NB4 (cell line): ENCODE measurements around the gene SERTM2.
A peak's percentile ranks its signal among the peaks of the same experiment; 100 is the strongest.

Experiments used
- DNase-seq: peaks from one replicate; pipeline ENCODE4 v3.0.0; 2010; ENCODE audit warnings: low read depth
- H3K4me3 ChIP-seq: one replicate; pipeline ENCODE4 v1.5.1; 2011; ENCODE audit warnings: mild to moderate bottlenecking, low read depth, low read length, moderate library complexity
- MYC ChIP-seq: IDR thresholded peaks from 2 replicates; pipeline ENCODE4 v1.6.1; 2011; ENCODE audit warnings: low read depth, low read length
- POLR2A ChIP-seq: IDR thresholded peaks from 2 replicates; pipeline ENCODE4 v1.6.1; 2011; ENCODE audit warnings: mild to moderate bottlenecking; ENCODE audit not compliant: insufficient read length; ENCODE audit errors: extremely low read depth
- TF ChIP-seq, protein P1 (sequence below): IDR thresholded peaks from one replicate; pipeline ENCODE4 v1.5.1; 2012; ENCODE audit warnings: low read depth, low read length
- TF ChIP-seq, protein P2 (sequence below): IDR thresholded peaks from 2 replicates; pipeline ENCODE4 v1.6.1; 2011; ENCODE audit warnings: low read depth, low read length

Gene SERTM2

DNA sequence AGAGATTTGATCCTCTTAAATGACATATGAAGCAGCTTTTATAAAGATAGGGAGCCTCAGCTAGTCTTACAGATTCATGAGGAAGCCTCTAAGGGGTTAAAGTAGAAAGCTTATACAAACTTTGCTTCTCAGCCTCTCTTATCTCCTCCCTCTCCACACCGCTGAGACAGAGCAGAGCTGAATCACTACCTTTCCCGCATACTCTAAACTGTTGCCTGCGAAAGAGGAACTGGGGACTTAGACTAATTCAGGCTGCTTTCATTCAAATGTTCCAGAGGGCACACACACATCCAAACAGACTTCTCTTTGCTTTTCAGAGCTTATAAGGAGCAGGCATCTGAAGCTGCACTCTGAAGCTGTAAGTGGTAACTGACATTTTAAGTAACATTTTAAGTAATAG is at the start of gene SERTM2:
TSS of gene SERTM2 (plus strand) at position 169 of the 400 bp plus-strand sequence. CDS start 7,213 bp downstream, outside the sequence.
- peak; percentile 26 for DNase-seq
- TF ChIP-seq POLR2A = no peak
- no peak for TF ChIP-seq MYC
- TF ChIP-seq, protein P1, sequence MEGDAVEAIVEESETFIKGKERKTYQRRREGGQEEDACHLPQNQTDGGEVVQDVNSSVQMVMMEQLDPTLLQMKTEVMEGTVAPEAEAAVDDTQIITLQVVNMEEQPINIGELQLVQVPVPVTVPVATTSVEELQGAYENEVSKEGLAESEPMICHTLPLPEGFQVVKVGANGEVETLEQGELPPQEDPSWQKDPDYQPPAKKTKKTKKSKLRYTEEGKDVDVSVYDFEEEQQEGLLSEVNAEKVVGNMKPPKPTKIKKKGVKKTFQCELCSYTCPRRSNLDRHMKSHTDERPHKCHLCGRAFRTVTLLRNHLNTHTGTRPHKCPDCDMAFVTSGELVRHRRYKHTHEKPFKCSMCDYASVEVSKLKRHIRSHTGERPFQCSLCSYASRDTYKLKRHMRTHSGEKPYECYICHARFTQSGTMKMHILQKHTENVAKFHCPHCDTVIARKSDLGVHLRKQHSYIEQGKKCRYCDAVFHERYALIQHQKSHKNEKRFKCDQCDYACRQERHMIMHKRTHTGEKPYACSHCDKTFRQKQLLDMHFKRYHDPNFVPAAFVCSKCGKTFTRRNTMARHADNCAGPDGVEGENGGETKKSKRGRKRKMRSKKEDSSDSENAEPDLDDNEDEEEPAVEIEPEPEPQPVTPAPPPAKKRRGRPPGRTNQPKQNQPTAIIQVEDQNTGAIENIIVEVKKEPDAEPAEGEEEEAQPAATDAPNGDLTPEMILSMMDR = no peak
- TF ChIP-seq, protein P2, sequence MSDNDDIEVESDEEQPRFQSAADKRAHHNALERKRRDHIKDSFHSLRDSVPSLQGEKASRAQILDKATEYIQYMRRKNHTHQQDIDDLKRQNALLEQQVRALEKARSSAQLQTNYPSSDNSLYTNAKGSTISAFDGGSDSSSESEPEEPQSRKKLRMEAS = no peak
- no peak within 1 kb of the TSS for H3K4me3 ChIP-seq

DNA sequence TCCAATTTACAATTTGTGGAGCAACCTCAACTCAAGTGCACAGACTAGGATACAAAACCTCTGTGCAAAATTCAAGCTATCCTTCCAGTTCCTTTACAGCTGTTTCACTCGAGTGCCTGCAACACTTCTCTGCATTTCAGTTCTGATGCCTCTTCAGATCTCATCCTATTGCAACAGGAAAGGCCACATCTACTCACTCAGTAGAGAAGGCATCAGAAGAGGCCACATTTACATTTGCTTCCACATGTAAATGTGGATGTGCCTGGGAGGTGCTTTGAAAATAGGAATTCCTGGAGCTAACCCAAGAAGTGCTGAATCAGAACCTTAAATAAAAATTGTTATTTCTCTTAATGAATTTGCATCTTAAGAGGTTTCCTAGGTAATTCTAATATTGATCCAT is 45.8 kb upstream of the SERTM2 start:
- no peak overlapping the region for H3K4me3 ChIP-seq
- DNase-seq = no peak
- TF ChIP-seq, protein P1 = no peak
- TF ChIP-seq, protein P2 = no peak
- TF ChIP-seq POLR2A (no peak), MYC (no peak)

DNA sequence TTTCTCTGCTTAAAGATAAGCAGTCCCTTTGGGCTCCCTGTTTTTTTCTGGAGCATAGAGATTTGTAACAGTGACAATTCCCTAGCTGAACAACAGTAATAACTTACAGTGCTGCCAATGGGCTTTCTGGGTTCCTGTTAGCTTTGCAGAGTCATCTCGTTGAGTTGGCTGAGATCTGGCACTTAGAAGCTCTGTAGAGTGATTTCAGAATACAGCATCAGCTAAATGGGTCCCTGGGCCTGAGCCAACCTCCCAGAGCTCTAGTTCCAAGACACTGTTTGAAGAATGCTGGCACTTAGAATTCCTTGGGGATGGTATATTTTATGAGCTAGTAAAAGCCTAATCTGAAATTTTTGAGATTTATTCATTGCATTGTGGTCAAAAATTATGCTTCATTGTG is 43.5 kb upstream of the SERTM2 start:
- H3K4me3 ChIP-seq = no peak overlapping the region
- no peak for DNase-seq
- TF ChIP-seq, protein P2 = no peak
- TF ChIP-seq, protein P1 = no peak
- TF ChIP-seq MYC (no peak), POLR2A (no peak)

DNA sequence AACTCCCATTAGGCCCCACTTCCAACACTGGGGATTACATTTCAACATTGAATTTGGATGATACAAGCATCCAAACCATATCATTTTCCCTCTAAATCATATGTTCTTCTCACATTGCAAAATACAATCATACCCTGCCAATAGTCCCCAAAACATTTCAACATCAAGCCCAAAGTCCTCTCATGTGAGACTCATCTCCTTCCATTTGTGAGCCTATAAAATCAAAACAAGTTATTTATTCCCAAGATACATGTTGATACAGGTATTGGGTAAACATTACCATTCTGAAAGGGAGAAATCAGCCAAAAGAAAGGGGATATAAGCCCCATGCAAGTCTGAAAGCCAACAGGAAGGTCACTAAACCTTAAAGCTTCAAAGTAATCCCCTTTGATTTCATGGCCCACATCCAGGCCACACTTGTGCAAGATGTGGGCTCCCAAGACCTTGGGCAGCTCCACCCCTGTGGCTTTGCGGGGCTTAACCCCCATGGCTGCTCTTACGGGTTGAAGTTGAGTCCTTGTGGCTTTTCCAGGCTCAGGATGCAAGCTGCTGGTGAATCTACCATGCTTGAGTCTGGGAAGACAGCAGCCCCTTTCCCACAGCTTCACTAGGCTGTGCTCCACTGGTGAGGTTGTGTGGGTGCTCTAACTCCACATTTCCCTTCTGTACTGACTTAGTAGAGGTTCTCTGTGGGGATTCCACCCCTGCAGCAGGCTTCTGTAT is 40.6 kb upstream of the SERTM2 start:
- TF ChIP-seq POLR2A = no peak
- TF ChIP-seq, protein P2 = no peak
- TF ChIP-seq, protein P1 = no peak
- TF ChIP-seq MYC = no peak
- DNase-seq = no peak
- no peak overlapping the region for H3K4me3 ChIP-seq

DNA sequence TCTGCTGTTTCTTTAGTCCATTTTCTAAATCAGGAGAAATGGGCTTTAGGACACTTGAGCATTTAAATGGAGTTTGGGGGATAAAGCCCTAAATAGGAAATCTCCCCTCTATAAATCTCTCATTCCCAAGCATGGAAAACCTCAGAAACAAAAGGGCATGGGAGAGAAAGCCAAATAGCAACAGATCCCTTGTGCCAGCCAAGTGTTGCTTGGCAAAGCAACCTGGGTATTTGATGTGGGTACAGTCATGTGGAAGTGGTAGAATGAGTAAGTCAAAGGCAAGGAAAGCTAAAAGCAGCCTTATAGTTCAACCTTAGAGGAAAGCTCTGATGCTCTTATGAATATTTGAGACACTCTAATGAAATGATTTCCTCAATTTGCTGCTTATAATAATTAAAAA is 29.5 kb upstream of the SERTM2 start:
- no peak for DNase-seq
- TF ChIP-seq, protein P1 = no peak
- TF ChIP-seq POLR2A = no peak
- TF ChIP-seq MYC = no peak
- TF ChIP-seq, protein P2 = no peak
- no peak overlapping the region for H3K4me3 ChIP-seq
